Naive B cell (primary cell): ENCODE data around the gene FSIP1. TPM values are rescaled to one million over a fixed set of nuclear protein-coding genes. Genes with fewer than 3 reads are reported as not detected.

Experiments
- ATAC-seq, 2 donors: fragments of 150-1000 bp; cut with Tn5 transposase; 2 replicates each; pipeline ENCODE4 v1.10.0; 2021; ENCODE audit warnings: low read depth in 2 of 2, mild to moderate bottlenecking in 2 of 2, moderate library complexity in 2 of 2
- DNase-seq: peaks from one replicate; pipeline ENCODE4 v3.0.0; 2022
- H3K27ac Mint-ChIP-seq, 6 donors: one replicate each; pipeline ENCODE4 v1.8.0; 2020 to 2022; ENCODE audit warnings: mild to moderate bottlenecking in 6 of 6, mixed read lengths in 6 of 6, moderate library complexity in 5 of 6, inconsistent platforms in 2 of 6
- H3K27me3 Mint-ChIP-seq, 3 donors: one replicate each; pipeline ENCODE4 v1.8.0; 2021 to 2022; ENCODE audit warnings: mixed read lengths in 3 of 3, mild to moderate bottlenecking in 1 of 3
- H3K36me3 Mint-ChIP-seq, 2 donors: one replicate each; pipeline ENCODE4 v1.8.0; 2020 to 2022; ENCODE audit warnings: mixed read lengths in 2 of 2, inconsistent platforms in 1 of 2, mild to moderate bottlenecking in 1 of 2
- H3K4me1 Mint-ChIP-seq, 3 donors: one replicate each; pipeline ENCODE4 v1.8.0; 2020 to 2022; ENCODE audit warnings: mixed read lengths in 3 of 3, inconsistent platforms in 1 of 3, mild to moderate bottlenecking in 1 of 3, moderate library complexity in 1 of 3
- H3K4me3 Mint-ChIP-seq, 8 donors: one replicate each; pipeline ENCODE4 v1.8.0; 2020 to 2022; ENCODE audit warnings: mild to moderate bottlenecking in 8 of 8, mixed read lengths in 8 of 8, moderate library complexity in 8 of 8, inconsistent platforms in 2 of 8
- H3K9me3 Mint-ChIP-seq, 7 donors: one replicate each; pipeline ENCODE4 v1.8.0; 2020 to 2022; ENCODE audit warnings: mixed read lengths in 7 of 7, mild to moderate bottlenecking in 5 of 7, inconsistent platforms in 2 of 7, moderate library complexity in 1 of 7
- polyA plus RNA-seq, 6 donors: library from polyadenylated mRNA; unstranded; fragments of 300-500 nt; fragmentation: Illumina TruSeq; gene quantifications; one replicate each; pipeline ENCODE4 v1.2.3, GENCODE V29; 2021; ENCODE audit warnings: low read depth in 6 of 6

Gene FSIP1
- polyA plus RNA-seq, 6 donors from 2014 or later, result 0.14 to 0.44 (median 0.27) TPM

- Mint-ChIP-seq H3K4me1 (no peaks in the 10 kb centered on the region), H3K9me3 (no peaks in the 10 kb centered on the region), H3K4me3 (no peak overlapping the region), H3K27ac (no peak overlapping the region), H3K27me3 (peaks cover 0 to 4% (median 4%) of the 10 kb centered on the region in 3 donors), H3K36me3 (no peaks in the 10 kb centered on the region)
- DNase-seq (no peak), ATAC-seq (no peak)
These were observed 136.7 kb downstream of the FSIP1 start for GRCh38 chr15:39645976-39646257.

DNA sequence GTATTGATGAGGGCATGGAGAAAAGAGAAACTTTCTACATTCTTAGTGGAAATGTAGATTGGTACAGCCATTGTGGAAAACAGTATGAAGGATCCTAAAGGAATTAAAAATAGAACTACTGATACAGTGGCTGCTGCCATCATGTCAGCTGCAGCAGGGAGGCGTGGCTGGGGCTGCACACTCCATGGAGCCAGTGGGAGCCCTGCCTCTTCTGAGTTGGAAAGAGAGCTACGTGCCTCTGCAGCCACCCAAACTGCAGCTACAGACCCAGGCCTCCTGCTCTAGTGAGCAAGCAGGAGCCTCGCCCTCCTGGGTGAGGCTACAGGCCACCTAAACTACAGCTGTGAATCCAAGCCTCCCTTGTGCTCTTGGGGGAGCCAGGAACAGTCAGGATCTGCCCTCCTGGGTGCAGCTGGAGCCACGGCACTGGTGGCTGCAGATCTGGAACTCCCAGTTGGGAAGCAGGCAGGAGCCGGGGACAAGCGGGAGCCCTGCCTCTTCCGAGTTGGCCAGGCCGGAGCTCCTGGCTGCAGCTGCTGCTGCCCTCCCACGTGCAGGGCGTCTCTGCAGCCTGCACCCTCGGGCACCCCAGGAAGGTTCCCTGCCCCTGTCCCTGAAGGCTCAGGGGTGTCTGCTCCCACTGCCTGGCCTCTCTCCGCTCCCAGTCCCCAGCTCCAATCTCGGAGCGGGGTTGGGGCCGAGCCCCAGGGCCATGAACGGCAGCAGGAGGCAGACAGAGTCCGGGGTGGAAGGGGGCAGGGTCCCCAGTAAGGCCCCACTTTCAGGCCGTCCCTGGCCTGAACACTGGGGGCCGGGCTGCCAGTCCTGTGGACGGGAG lies 137.3 kb downstream of the FSIP1 start:
- Mint-ChIP-seq H3K9me3 (no peaks in the 10 kb centered on the region), H3K27ac (no peak overlapping the region), H3K4me3 (no peak overlapping the region), H3K36me3 (no peaks in the 10 kb centered on the region), H3K4me1 (no peaks in the 10 kb centered on the region), H3K27me3 (peaks cover 0 to 9% (median 4%) of the 10 kb centered on the region in 3 donors)
- ATAC-seq (no peak), DNase-seq (no peak)

DNA sequence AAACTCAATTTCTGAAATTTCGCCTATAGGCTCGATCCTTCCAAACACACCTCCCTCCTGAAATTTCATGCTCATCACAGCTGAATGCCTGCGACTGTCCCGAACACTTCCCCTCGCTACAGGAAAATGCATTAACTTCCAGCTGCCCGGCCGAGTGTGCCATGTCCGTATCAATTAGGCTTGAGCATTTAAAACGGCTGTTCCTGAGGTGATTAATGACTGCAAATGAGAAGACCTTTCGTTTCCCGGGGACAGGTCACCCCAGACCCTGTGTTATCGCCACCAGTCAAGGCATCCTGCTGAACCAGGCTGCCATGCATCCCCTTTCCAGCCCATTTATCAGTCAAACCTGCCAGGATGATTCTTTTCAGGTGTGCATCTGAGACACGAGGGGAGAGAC lies 138.5 kb downstream of the FSIP1 start:
- H3K36me3 Mint-ChIP-seq, result no peaks in the 10 kb centered on the region
- no peak for ATAC-seq
- H3K4me3 Mint-ChIP-seq, result no peak overlapping the region
- no peak overlapping the region for H3K27ac Mint-ChIP-seq
- H3K27me3 Mint-ChIP-seq, result peaks cover 0 to 11% (median 4%) of the 10 kb centered on the region in 3 donors
- H3K9me3 Mint-ChIP-seq, result no peaks in the 10 kb centered on the region
- H3K4me1 Mint-ChIP-seq, result no peaks in the 10 kb centered on the region
- DNase-seq, result no peak

DNA sequence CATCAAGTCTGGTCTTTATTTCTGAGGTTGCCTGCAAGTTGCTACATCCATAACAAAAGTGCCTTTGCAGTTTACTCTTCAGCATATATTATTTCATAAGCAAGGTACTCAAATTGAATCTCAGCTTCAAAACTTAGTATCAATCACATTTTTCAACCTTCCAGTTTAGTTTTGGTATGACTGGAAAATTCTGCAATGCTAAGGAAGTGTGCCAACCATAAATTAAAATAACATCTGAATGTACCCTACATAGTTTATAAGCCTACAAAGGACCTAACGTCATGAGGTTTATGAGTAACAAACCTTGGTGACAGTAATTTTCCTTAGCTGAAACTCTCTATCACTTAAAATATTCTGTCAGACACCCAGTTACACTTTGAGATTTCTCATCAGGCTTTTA lies 138.9 kb downstream of the FSIP1 start:
- no peak overlapping the region for H3K27ac Mint-ChIP-seq
- H3K36me3 Mint-ChIP-seq, result no peaks in the 10 kb centered on the region
- no peak for ATAC-seq
- H3K4me3 Mint-ChIP-seq, result no peak overlapping the region
- peaks cover 0 to 11% (median 4%) of the 10 kb centered on the region in 3 donors for H3K27me3 Mint-ChIP-seq
- DNase-seq, result no peak
- H3K9me3 Mint-ChIP-seq, result no peaks in the 10 kb centered on the region
- H3K4me1 Mint-ChIP-seq, result no peaks in the 10 kb centered on the region

- Mint-ChIP-seq H3K27ac (no peak overlapping the region), H3K27me3 (peaks cover 5 to 11% (median 5%) of the 10 kb centered on the region in 3 donors), H3K36me3 (no peaks in the 10 kb centered on the region), H3K4me3 (no peak overlapping the region), H3K9me3 (no peaks in the 10 kb centered on the region), H3K4me1 (no peaks in the 10 kb centered on the region)
- no peak for ATAC-seq
- no peak for DNase-seq
These were observed 140.5 kb downstream of the FSIP1 start for GRCh38 chr15:39642011-39642640.

DNA sequence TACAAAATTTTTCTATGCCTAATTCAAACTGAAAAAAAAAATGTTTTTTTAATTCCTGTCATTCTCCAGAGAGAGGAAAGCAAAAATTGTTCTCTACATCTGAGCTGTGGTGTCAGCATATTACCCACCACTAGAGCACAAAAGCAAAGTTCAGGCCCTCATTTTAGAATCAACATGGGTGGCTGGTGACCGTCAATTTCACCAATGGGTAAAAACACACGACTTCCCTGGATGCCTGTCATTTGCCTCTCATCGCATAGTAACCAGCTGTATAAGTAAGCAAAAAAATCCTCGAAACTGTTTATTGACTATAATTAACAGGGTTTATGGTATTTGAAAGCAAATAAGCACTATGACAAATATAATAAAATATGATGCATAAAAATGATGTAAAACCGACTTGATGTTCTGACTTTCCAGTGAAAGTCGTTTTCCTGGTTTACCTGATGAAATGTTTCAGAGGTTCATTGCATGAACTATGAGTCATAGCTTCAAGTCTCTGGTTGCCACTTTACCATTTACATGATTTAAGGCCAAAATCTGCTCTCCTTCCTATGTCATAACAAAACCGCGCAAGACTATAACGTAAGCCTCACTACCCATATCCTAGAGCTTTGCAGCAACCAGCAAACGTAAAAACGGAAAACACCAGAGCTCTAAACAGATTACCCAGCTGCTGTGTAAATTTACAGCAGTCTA lies 141.3 kb downstream of the FSIP1 start:
- H3K27ac Mint-ChIP-seq, result no peak overlapping the region
- ATAC-seq (no peak), DNase-seq (no peak)
- H3K4me3 Mint-ChIP-seq, result no peak overlapping the region
- no peaks in the 10 kb centered on the region for H3K4me1 Mint-ChIP-seq
- no peaks in the 10 kb centered on the region for H3K9me3 Mint-ChIP-seq
- no peaks in the 10 kb centered on the region for H3K36me3 Mint-ChIP-seq
- H3K27me3 Mint-ChIP-seq, result peaks cover 7 to 11% (median 10%) of the 10 kb centered on the region in 3 donors

GRCh38 chr15:39640665-39641064 lies 142.0 kb downstream of the FSIP1 start:
- no peak for ATAC-seq
- DNase-seq, result no peak
- H3K4me3 Mint-ChIP-seq, result no peak overlapping the region
- no peaks in the 10 kb centered on the region for H3K36me3 Mint-ChIP-seq
- H3K27ac Mint-ChIP-seq, result no peak overlapping the region
- H3K27me3 Mint-ChIP-seq, result peaks cover 10 to 16% (median 13%) of the 10 kb centered on the region in 3 donors
- no peaks in the 10 kb centered on the region for H3K9me3 Mint-ChIP-seq
- no peaks in the 10 kb centered on the region for H3K4me1 Mint-ChIP-seq

GRCh38 chr15:39639037-39639436 lies 143.6 kb downstream of the FSIP1 start:
- DNase-seq, result no peak
- no peaks in the 10 kb centered on the region for H3K4me1 Mint-ChIP-seq
- no peaks in the 10 kb centered on the region for H3K9me3 Mint-ChIP-seq
- H3K4me3 Mint-ChIP-seq, result no peak overlapping the region
- ATAC-seq, result no peak
- no peak overlapping the region for H3K27ac Mint-ChIP-seq
- no peaks in the 10 kb centered on the region for H3K36me3 Mint-ChIP-seq
- peaks cover 10 to 23% (median 14%) of the 10 kb centered on the region in 3 donors for H3K27me3 Mint-ChIP-seq

DNA sequence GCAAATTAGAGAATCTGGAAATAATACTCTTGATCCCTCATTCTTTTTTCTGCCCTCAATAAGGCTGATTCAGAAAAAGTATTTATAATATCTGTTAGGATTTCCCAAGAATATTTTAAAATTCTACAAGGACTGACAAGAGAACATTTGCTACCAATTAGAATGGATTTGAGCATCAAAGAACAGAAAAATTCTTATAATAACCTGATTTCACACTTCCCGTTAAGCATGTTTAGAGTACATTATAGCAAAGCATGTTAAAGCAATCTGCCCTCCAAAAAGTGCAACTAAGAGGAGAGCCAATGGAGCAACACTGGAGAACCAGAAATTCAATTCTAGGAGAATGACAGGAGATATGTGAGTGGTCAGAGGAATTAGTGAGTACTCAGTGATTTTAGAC lies 144.6 kb downstream of the FSIP1 start:
- no peak overlapping the region for H3K27ac Mint-ChIP-seq

DNA sequence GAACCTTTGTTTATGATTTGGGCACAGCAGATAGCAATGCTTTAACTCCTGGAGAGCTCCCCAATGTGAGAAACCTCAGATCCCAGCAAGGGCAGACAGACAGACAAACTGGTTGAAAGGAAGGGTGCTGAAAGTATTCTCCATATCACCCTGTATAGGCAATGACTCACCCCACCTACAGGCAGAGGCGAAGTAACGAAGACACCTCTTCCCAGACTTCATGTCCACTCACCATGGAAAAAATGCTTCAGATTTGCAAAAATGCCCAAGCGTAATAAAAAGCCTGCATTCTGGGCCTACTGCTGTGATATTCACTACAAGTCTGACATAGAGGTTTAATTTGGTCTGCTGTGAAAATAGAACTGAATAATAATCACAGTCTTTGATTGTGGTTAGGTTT lies 151.3 kb downstream of the FSIP1 start:
- Mint-ChIP-seq H3K4me1 (no peaks in the 10 kb centered on the region), H3K36me3 (no peaks in the 10 kb centered on the region), H3K9me3 (no peaks in the 10 kb centered on the region), H3K27me3 (peaks cover 0 to 18% (median 6%) of the 10 kb centered on the region in 3 donors), H3K4me3 (no peak overlapping the region), H3K27ac (no peak overlapping the region)
- no peak for ATAC-seq
- no peak for DNase-seq

More for the DNA sequence above, 144.6 kb downstream of the FSIP1 start:
- no peaks in the 10 kb centered on the region for H3K4me1 Mint-ChIP-seq
- no peaks in the 10 kb centered on the region for H3K9me3 Mint-ChIP-seq
- no peak for ATAC-seq
- DNase-seq, result no peak
- no peak overlapping the region for H3K4me3 Mint-ChIP-seq
- peaks cover 10 to 25% (median 13%) of the 10 kb centered on the region in 3 donors for H3K27me3 Mint-ChIP-seq
- H3K36me3 Mint-ChIP-seq, result no peaks in the 10 kb centered on the region

DNA sequence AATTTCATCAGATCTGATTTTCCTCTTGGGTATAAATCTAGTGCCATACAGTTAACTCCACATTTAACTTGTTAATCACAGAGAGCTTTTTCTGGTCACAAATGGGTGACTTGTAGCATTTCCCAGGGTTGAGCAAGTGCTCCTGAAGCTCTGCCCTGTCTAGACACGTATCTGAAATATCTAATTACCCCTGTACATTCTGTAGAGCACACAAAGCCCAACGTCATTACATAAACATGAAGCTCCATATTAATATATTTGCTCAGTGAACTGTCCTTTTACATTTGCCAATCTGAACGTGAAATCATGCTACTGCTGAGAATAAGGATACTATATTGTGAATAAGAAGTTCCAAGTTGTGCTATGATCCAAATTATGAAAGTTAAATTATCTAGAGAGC lies 152.7 kb downstream of the FSIP1 start:
- DNase-seq (no peak), ATAC-seq (no peak)
- peaks cover 0 to 2% (median 0%) of the 10 kb centered on the region in 3 donors for H3K4me1 Mint-ChIP-seq
- no peak overlapping the region for H3K27ac Mint-ChIP-seq
- H3K4me3 Mint-ChIP-seq, result no peak overlapping the region
- no peaks in the 10 kb centered on the region for H3K36me3 Mint-ChIP-seq
- H3K27me3 Mint-ChIP-seq, result peaks cover 0 to 10% (median 0%) of the 10 kb centered on the region in 3 donors
- no peaks in the 10 kb centered on the region for H3K9me3 Mint-ChIP-seq

- no peaks in the 10 kb centered on the region for H3K9me3 Mint-ChIP-seq
- no peak for DNase-seq
These were observed 153.3 kb downstream of the FSIP1 start for GRCh38 chr15:39629371-39629770.

GRCh38 chr15:39628546-39629257 lies 153.9 kb downstream of the FSIP1 start:
- Mint-ChIP-seq H3K27me3 (peaks cover 0 to 6% (median 0%) of the 10 kb centered on the region in 3 donors), H3K4me3 (no peak overlapping the region), H3K36me3 (no peaks in the 10 kb centered on the region), H3K27ac (no peak overlapping the region), H3K4me1 (peaks cover 2 to 7% (median 3%) of the 10 kb centered on the region in 3 donors), H3K9me3 (no peaks in the 10 kb centered on the region)
- no peak for DNase-seq
- ATAC-seq, result no peak

More at GRCh38 chr15:39629371-39629770, 153.3 kb downstream of the FSIP1 start:
- no peak for ATAC-seq
- Mint-ChIP-seq H3K36me3 (no peaks in the 10 kb centered on the region), H3K27me3 (peaks cover 0 to 5% (median 4%) of the 10 kb centered on the region in 3 donors), H3K4me3 (no peak overlapping the region), H3K27ac (no peak overlapping the region), H3K4me1 (peaks cover 0 to 2% (median 0%) of the 10 kb centered on the region in 3 donors)
